GM12872 (cell line): ENCODE data around the gene NFIA.

Experiments used
- TF ChIP-seq, protein P1 (sequence below): IDR thresholded peaks from 3 replicates; pipeline ENCODE4 v1.5.1; 2011; ENCODE audit warnings: low read depth, mild to moderate bottlenecking, low read length, moderate library complexity; ENCODE audit not compliant: insufficient read depth

Gene NFIA

DNA sequence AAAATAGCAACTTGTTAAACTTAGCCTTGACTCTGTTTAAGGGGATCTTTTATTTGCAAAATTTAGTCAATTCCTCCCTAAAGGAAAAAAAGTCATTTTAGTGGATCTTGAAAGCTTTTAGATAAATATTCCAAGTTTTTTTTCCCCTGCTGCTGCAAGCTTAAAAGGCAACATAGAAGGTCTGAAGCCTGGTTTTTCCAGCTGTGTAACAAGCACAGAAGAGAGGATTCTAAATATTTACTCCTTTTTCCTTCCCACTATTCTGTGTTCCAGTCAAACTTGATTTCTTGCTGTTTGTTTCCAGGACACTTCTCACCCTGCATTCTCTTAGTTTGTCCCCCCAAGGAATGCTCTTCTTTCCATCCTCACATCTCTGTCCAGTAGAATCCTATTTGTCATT lies 86.7 kb downstream of the NFIA start:
- TF ChIP-seq, protein P1, sequence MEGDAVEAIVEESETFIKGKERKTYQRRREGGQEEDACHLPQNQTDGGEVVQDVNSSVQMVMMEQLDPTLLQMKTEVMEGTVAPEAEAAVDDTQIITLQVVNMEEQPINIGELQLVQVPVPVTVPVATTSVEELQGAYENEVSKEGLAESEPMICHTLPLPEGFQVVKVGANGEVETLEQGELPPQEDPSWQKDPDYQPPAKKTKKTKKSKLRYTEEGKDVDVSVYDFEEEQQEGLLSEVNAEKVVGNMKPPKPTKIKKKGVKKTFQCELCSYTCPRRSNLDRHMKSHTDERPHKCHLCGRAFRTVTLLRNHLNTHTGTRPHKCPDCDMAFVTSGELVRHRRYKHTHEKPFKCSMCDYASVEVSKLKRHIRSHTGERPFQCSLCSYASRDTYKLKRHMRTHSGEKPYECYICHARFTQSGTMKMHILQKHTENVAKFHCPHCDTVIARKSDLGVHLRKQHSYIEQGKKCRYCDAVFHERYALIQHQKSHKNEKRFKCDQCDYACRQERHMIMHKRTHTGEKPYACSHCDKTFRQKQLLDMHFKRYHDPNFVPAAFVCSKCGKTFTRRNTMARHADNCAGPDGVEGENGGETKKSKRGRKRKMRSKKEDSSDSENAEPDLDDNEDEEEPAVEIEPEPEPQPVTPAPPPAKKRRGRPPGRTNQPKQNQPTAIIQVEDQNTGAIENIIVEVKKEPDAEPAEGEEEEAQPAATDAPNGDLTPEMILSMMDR: no peak

DNA sequence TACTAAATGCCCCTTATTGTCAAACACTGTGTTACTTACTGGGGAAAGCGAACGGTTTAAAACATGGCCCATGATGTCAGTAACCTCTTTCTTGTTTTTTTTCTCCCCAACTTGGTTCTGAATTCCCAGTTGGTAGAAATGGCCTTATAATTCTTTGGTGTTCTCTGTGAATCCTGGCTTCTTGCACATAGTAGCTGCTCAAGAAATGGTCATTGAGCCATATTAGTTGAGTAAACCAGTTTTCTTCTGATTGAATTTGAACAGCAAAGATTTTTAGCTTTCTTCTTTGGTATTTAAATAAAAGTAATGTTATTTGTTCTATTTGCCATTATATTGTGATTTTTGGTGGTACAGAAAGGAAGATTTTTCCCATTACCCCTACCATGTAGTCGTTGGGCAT lies 87.3 kb downstream of the NFIA start:
- TF ChIP-seq, protein P1: no peak

DNA sequence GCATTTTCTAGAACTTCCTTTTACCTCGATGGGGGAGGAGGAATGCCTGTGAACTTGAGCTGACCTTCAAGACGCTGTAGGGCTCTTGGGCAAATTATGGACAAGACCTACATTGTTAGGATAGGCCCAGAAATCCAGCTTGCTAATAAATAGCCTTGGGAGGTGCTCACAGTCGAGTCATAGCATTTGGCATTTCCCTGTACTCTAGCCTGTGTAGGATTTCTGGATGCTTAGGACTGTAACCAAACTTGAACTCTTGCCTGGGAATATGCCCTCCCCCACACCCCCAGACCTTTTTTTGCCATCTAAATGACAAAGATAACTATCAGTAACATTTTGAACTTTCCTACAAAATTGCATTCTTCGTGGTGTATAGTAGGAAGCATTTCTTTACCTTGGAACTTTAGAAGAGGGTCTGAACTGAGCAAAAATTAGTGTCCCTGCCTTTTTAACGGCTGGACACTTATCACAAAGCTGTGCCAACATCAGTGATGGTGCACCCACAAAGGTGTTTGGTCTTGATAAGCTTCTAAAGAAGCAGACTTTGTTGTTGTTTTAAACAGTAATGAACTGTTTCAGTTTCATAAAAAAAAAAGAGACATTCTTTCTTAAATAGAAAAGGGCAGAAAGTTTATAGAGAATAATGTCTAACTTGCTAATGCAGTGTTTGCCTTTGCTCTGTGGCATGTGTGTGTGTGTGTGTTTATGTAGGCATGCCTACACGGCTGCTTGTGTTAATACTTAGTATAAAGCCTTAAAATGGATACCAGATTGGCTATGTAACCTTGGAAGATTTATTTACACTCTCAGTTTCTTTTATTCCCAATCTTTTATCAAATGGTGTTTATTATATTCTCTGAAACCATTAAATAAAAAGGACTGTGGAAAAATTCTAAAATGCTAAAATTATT lies 88.2 kb downstream of the NFIA start:
- TF ChIP-seq, protein P1: no peak

- TF ChIP-seq, protein P1: no peak
Observed at GRCh38 chr1:61171346-61171745, 89.0 kb downstream of the NFIA start.

- TF ChIP-seq, protein P1: no peak
Observed at GRCh38 chr1:61171974-61172373, 89.6 kb downstream of the NFIA start.

- TF ChIP-seq, protein P1: no peak
Observed at GRCh38 chr1:61173118-61173517, 90.8 kb downstream of the NFIA start.

GRCh38 chr1:61174060-61174795 lies 91.9 kb downstream of the NFIA start:
- TF ChIP-seq, protein P1: no peak
